Cardiac septum (tissue), 1 donor: Measurements from ENCODE around the gene TMEM163. TPM values are rescaled to one million over a fixed set of nuclear protein-coding genes. Genes with fewer than 3 reads are reported as not detected.
"Not testable (repeated sequence)": the region's sequence is repeated elsewhere in the genome, so short reads cannot be mapped to it uniquely, and the experiment has no call there.

Experiments
- DNase-seq: peaks from one replicate; pipeline ENCODE4 v3.0.0-alpha.2; 2020; ENCODE audit warnings: low spot score
- intact Hi-C: fragments of 100-400 bp; cut with DNase I; formaldehyde crosslinking; loops from one replicate; pipeline ENCODE4 v1.14.0; 2022
- total RNA-seq: library from RNA; stranded (reverse); fragmentation: NEBNext Ultra II Directional; extraction: Animal tissue kit (Norgen Biotek cat#: 25700); gene quantifications from one replicate; pipeline ENCODE4 v1.2.1, GENCODE V29; 2021
- donor health status: DM: no; HTN: no; CAD: no.

Gene TMEM163
- total RNA-seq, 1 donor from 2014 or later: 0.38 TPM

GRCh38 chr2:134634054-134634753 lies 84.6 kb downstream of the TMEM163 start:
- intact Hi-C loops: no loop called here
- DNase-seq: no peak

GRCh38 chr2:134630504-134631159 lies 88.2 kb downstream of the TMEM163 start:
- intact Hi-C loops: no loop called here
- DNase-seq: no peak

GRCh38 chr2:134628453-134628852 lies 90.3 kb downstream of the TMEM163 start:
- no peak for DNase-seq
- intact Hi-C loops: no loop called here

- intact Hi-C loops: no loop called here
- DNase-seq: no peak
Measured at GRCh38 chr2:134626781-134627180, 92.0 kb downstream of the TMEM163 start.

GRCh38 chr2:134625311-134625710 lies 93.5 kb downstream of the TMEM163 start:
- no peak for DNase-seq
- intact Hi-C loops: no loop called here

GRCh38 chr2:134623796-134624195 lies 95.0 kb downstream of the TMEM163 start:
- no peak for DNase-seq
- intact Hi-C loops: no loop called here

GRCh38 chr2:134623046-134623445 lies 95.8 kb downstream of the TMEM163 start:
- DNase-seq: no peak
- intact Hi-C loops: no loop called here

- no peak for DNase-seq
- intact Hi-C loops: no loop called here
Measured at GRCh38 chr2:134621939-134622705, 96.7 kb downstream of the TMEM163 start.

GRCh38 chr2:134619250-134619649 lies 99.5 kb downstream of the TMEM163 start:
- intact Hi-C loops: no loop called here
- DNase-seq: no peak

GRCh38 chr2:134615480-134615879 lies 103.3 kb downstream of the TMEM163 start:
- intact Hi-C loops: not testable (repeated sequence)

GRCh38 chr2:134611316-134611715 lies 107.5 kb downstream of the TMEM163 start:
- intact Hi-C loops: no loop called here
- no peak for DNase-seq

More at GRCh38 chr2:134615480-134615879, 103.3 kb downstream of the TMEM163 start:
- DNase-seq: not testable (repeated sequence)

GRCh38 chr2:134610871-134611270 lies 107.9 kb downstream of the TMEM163 start:
- intact Hi-C loops: no loop called here
- no peak for DNase-seq

GRCh38 chr2:134609924-134610513 lies 108.8 kb downstream of the TMEM163 start:
- DNase-seq: no peak
- intact Hi-C loops: no loop called here

- intact Hi-C loops: no loop called here
- DNase-seq: no peak
Measured at GRCh38 chr2:134603966-134604365, 114.8 kb downstream of the TMEM163 start.

GRCh38 chr2:134602666-134603065 lies 116.1 kb downstream of the TMEM163 start:
- intact Hi-C loops: no loop called here
- no peak for DNase-seq

GRCh38 chr2:134601264-134601663 lies 117.5 kb downstream of the TMEM163 start:
- DNase-seq: no peak

GRCh38 chr2:134600208-134600607 lies 118.6 kb downstream of the TMEM163 start:
- no peak for DNase-seq
- intact Hi-C loops: no loop called here

More at GRCh38 chr2:134601264-134601663, 117.5 kb downstream of the TMEM163 start:
- intact Hi-C loops: no loop called here

- intact Hi-C loops: no loop called here
- no peak for DNase-seq
Measured at GRCh38 chr2:134599236-134599635, 119.6 kb downstream of the TMEM163 start.

- intact Hi-C loops: no loop called here
- no peak for DNase-seq
Measured at GRCh38 chr2:134594399-134594798, 124.4 kb downstream of the TMEM163 start.

- DNase-seq: no peak
- intact Hi-C loops: no loop called here
Measured at GRCh38 chr2:134593519-134593918, 125.3 kb downstream of the TMEM163 start.
